Mesodermal cell (in vitro differentiated cells): Measurements from ENCODE around the gene DISC1.

Source experiments
- H3K27ac ChIP-seq: 2 replicates; pipeline ENCODE4 v1.7.0; 2013; ENCODE audit warnings: mild to moderate bottlenecking, low read depth, low read length, moderate library complexity; ENCODE audit not compliant: severe bottlenecking
- H3K36me3 ChIP-seq: 2 replicates; pipeline ENCODE4 v1.7.1; 2013; ENCODE audit warnings: mild to moderate bottlenecking, low read length, moderate library complexity; ENCODE audit not compliant: control insufficient read depth, insufficient read depth
- H3K4me1 ChIP-seq: one replicate; pipeline ENCODE4 v1.7.1; 2013; ENCODE audit warnings: mild to moderate bottlenecking, low read length; ENCODE audit not compliant: insufficient read depth, control insufficient read depth, poor library complexity, severe bottlenecking
- H3K4me3 ChIP-seq: 2 replicates; pipeline ENCODE4 v1.7.0; 2013; ENCODE audit warnings: low read length, control low read depth, mild to moderate bottlenecking; ENCODE audit not compliant: insufficient read depth, poor library complexity, severe bottlenecking; ENCODE audit errors: extremely low read depth
- H3K9me3 ChIP-seq: 2 replicates; pipeline ENCODE4 v1.7.1; 2013; ENCODE audit warnings: mild to moderate bottlenecking, low read length, moderate library complexity; ENCODE audit not compliant: control insufficient read depth
- WGBS, 2 experiments: methylation state at CpG; one replicate each; pipeline ENCODE4 v1.1.5; 2013; ENCODE audit warnings: missing lambda C conversion rate in 2 of 2; ENCODE audit not compliant: insufficient coverage in 2 of 2; 5-methylcytosine and 5-hydroxymethylcytosine counted together

Gene DISC1

GRCh38 chr1:232066521-232066920, 439.9 kb downstream of the DISC1 start:
- Histone ChIP-seq H3K4me3 (no peak overlapping the region), H3K9me3 (no peaks in the 10 kb centered on the region), H3K36me3 (no peaks in the 10 kb centered on the region), H3K27ac (no peak overlapping the region), H3K4me1 (no peaks in the 10 kb centered on the region)
- WGBS, 2 experiments, result 86 to 93% methylated on average over 2 of the region's 3 CpGs

- Histone ChIP-seq H3K9me3 (no peaks in the 10 kb centered on the region), H3K27ac (no peak overlapping the region), H3K36me3 (no peaks in the 10 kb centered on the region), H3K4me3 (no peak overlapping the region), H3K4me1 (no peaks in the 10 kb centered on the region)
- no CpG with 5 or more reads among the region's 1 CpG for WGBS, 2 experiments
These were observed 447.7 kb downstream of the DISC1 start for GRCh38 chr1:232074265-232074664.

- Histone ChIP-seq H3K36me3 (no peaks in the 10 kb centered on the region), H3K9me3 (no peaks in the 10 kb centered on the region), H3K27ac (no peak overlapping the region), H3K4me1 (no peaks in the 10 kb centered on the region), H3K4me3 (no peak overlapping the region)
- WGBS, 2 experiments, result no CpG with 5 or more reads among the region's 1 CpG
These were observed 451.2 kb downstream of the DISC1 start for GRCh38 chr1:232077809-232078208.

GRCh38 chr1:232084584-232085223, 458.1 kb downstream of the DISC1 start:
- Histone ChIP-seq H3K36me3 (no peaks in the 10 kb centered on the region), H3K4me3 (no peak overlapping the region), H3K9me3 (no peaks in the 10 kb centered on the region), H3K27ac (no peak overlapping the region), H3K4me1 (no peaks in the 10 kb centered on the region)
- 50 to 58% methylated on average over 6 of the region's 6 CpGs for WGBS, 2 experiments

GRCh38 chr1:232090816-232091215, 464.2 kb downstream of the DISC1 start:
- no peak overlapping the region for H3K27ac ChIP-seq
- no peaks in the 10 kb centered on the region for H3K9me3 ChIP-seq

More at GRCh38 chr1:232090816-232091215, 464.2 kb downstream of the DISC1 start:
- no peaks in the 10 kb centered on the region for H3K36me3 ChIP-seq
- no peak overlapping the region for H3K4me3 ChIP-seq
- no peaks in the 10 kb centered on the region for H3K4me1 ChIP-seq
- 83 to 100% methylated on average over 1 of the region's 3 CpGs for WGBS, 2 experiments
